Transverse colon (tissue), 4 donors: ENCODE data around the gene MCC.

Source experiments
- CTCF ChIP-seq, 5 experiments: fragments of 200-600 bp in 3 of 5; fragments of 450-650 bp in 2 of 5; sonication (generic) in 3 of 5; IDR thresholded peaks; 1 replicate in 2 of 5; 2 replicates in 3 of 5; pipeline ENCODE4 v1.5.1; 2016 to 2017; ENCODE audit warnings: antibody characterized with exemption in 5 of 5, inconsistent platforms in 3 of 5, mild to moderate bottlenecking in 2 of 5, moderate library complexity in 1 of 5
- POLR2AphosphoS5 ChIP-seq, 3 donors: sonication (generic); formaldehyde crosslinking; IDR thresholded peaks; one replicate each; pipeline ENCODE4 v1.6.1; 2016; ENCODE audit warnings: antibody characterized with exemption in 3 of 3

- TF ChIP-seq CTCF (IDR thresholded peaks at IDR 0.05) (no peak), POLR2AphosphoS5 (IDR thresholded peaks at IDR 0.05) (no peak)
Measured at GRCh38 chr5:113195771-113196170, 292.5 kb downstream of the MCC start.
